ENCODE data around the gene EPB41L2.

EPB41L2 gene

DNA sequence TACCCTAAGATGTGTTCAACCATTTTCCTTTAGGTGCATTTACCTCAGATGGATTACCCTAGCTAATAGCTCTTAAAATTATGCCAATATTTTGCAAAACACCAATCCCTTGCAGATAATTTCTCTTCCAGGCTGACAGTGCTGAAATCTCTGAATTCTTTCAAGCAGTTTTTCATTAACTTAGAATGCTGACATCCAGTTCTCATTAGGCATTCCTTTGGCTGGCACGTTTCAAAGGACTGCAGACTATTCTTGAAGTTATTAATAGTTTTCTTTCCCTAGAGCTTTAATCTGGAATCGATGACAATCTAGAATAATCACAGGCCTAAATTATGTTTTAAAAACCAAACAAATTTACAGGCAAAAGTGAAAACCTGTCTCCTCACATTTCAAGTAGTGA, 167.5 kb downstream of the EPB41L2 start:
- TF ChIP-seq CTCF (IDR thresholded peaks at IDR 0.05; ENCODE audit: borderline replicate concordance, control extremely low read depth, extremely low read depth, insufficient read depth, missing control alignments): no peak
- DNase-seq (ENCODE audit: low spot score): no peak
- in situ Hi-C loops (cut with MboI; ENCODE audit: low sequenced_read_pairs, unreplicated experiment): no loop called here

DNA sequence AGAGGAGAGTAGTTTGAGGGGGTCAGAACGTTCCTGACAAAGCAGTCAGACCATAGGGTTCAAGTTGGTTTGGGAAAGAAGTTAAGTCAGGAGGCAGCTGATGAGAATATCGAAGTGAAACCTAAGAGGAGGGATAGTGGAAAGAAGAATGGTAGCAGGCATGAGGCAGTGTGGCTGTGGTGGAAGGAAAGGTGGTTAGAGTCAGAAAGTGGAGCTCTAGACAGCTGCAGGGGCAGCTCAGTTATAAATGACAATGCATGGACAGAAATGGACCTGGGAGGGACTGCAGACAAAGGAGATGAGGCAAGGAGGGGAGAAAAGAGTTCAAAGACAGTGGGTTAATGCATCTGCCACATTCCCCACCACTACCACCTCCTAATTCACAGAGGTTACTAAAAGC, 169.3 kb downstream of the EPB41L2 start:
- in situ Hi-C loops (cut with MboI; ENCODE audit: low sequenced_read_pairs, unreplicated experiment): no loop called here
- DNase-seq (ENCODE audit: low spot score): no peak
- TF ChIP-seq CTCF (IDR thresholded peaks at IDR 0.05; ENCODE audit: borderline replicate concordance, control extremely low read depth, extremely low read depth, insufficient read depth, missing control alignments): no peak

DNA sequence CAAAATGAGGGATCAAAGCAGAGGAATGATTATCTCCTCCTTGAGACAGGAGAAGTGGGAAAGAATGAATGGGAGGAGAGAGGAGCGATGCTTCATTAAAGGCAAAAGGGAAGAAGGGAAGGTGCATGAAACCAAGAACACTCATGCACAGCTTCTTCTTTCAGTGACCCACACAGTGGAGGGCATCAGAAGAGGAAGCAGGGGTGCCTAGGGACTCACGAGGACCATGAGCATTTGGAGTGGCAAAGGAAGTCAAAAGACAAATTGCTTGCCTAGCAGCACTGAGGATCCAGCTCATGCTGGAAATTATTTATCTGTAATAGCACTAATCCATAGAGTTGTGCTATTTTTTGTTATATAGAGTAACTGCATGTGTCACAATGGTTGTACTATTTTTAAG, 169.8 kb downstream of the EPB41L2 start:
- in situ Hi-C loops (cut with MboI; ENCODE audit: low sequenced_read_pairs, unreplicated experiment): no loop called here
- no peak for TF ChIP-seq CTCF (IDR thresholded peaks at IDR 0.05; ENCODE audit: borderline replicate concordance, control extremely low read depth, extremely low read depth, insufficient read depth, missing control alignments)
- no peak for DNase-seq (ENCODE audit: low spot score)

- no peak for DNase-seq (ENCODE audit: low spot score)
- in situ Hi-C loops (cut with MboI; ENCODE audit: low sequenced_read_pairs, unreplicated experiment): no loop called here
- no peak for TF ChIP-seq CTCF (IDR thresholded peaks at IDR 0.05; ENCODE audit: borderline replicate concordance, control extremely low read depth, extremely low read depth, insufficient read depth, missing control alignments)
Observed at GRCh38 chr6:130890521-130890971, 172.5 kb downstream of the EPB41L2 start.

GRCh38 chr6:130889423-130889822, 173.6 kb downstream of the EPB41L2 start:
- DNase-seq (ENCODE audit: low spot score): no peak
- in situ Hi-C loops (cut with MboI; ENCODE audit: low sequenced_read_pairs, unreplicated experiment): loop anchor here (5.0 to 10.0 kb wide), 2 partner anchors 218 to 645 kb away; no protein-coding TSS in a partner anchor
- no peak for TF ChIP-seq CTCF (IDR thresholded peaks at IDR 0.05; ENCODE audit: borderline replicate concordance, control extremely low read depth, extremely low read depth, insufficient read depth, missing control alignments)

DNA sequence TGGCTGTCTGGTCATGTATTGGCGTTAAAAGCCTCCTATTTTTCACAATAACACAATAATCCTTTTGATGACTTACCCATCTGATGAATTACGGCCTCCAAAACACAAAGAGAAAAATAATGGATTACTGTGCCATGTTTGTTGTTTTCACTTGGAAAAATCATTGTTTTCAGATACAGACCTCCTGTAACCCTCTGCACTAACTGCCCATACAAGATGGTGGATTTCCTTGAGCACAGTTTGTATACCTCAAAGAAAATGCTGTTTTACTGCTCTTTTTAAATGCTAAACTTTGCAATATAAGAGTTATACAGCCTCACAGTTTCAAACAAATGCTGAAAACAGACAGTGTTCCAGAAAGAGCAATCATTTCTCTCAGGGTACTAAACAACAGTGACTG, 174.8 kb downstream of the EPB41L2 start:
- DNase-seq (ENCODE audit: low spot score): no peak
- in situ Hi-C loops (cut with MboI; ENCODE audit: low sequenced_read_pairs, unreplicated experiment): loop anchor here (5.0 to 10.0 kb wide), 2 partner anchors 219 to 647 kb away; no protein-coding TSS in a partner anchor
- no peak for TF ChIP-seq CTCF (IDR thresholded peaks at IDR 0.05; ENCODE audit: borderline replicate concordance, control extremely low read depth, extremely low read depth, insufficient read depth, missing control alignments)

Data from GM13976 (cell line).